T-helper 1 cell treated with Interleukin-12 subunit alpha and Interleukin-12 subunit beta and Interleukin-4 antibody, amounts not matched to agents 30 ng/mL and 1 ng/mL, for 36 hours (primary cell): ENCODE data around the gene FARP1. TPM values are rescaled to one million over a fixed set of nuclear protein-coding genes. Genes with fewer than 3 reads are reported as not detected.
"Not testable (repeated sequence)": the region's sequence is repeated elsewhere in the genome, so short reads cannot be mapped to it uniquely, and the experiment has no call there.

Experiments used
- intact Hi-C: fragments of 100-400 bp; cut with micrococcal nuclease; formaldehyde crosslinking; loops from one replicate; pipeline ENCODE4 v1.15.1; 2024
- total RNA-seq: library from RNA; stranded (reverse); gene quantifications from 2 replicates; pipeline ENCODE4 v1.2.3, GENCODE V29; 2022

FARP1 gene
- total RNA-seq, 1 donor from 2014 or later = 0.17 TPM

GRCh38 chr13:98223741-98224140 lies 80.8 kb downstream of the FARP1 start:
- intact Hi-C loops = no loop called here

- intact Hi-C loops = no loop called here
Measured at GRCh38 chr13:98224557-98224956, 81.7 kb downstream of the FARP1 start.

GRCh38 chr13:98225036-98225940 lies 82.4 kb downstream of the FARP1 start:
- intact Hi-C loops = no loop called here

DNA sequence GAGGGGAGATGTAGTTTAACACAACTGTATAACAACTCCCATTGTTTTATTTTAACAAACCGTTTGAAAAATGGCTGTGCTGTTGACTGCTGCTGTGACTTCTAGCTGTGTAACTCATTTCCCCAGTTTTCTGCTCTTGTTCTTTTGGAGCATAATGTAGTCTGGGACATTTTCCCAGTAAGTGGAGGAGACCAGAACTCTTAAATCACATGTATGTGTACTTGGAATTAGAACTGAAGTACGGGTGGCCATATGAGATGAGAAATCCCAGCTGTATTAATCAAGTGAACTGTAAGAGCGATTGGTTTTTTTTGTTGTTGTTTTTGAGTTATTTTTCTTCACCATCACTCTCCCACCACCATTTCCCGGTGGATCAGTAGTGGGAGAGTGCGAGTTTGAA lies 83.6 kb downstream of the FARP1 start:
- intact Hi-C loops = no loop called here

DNA sequence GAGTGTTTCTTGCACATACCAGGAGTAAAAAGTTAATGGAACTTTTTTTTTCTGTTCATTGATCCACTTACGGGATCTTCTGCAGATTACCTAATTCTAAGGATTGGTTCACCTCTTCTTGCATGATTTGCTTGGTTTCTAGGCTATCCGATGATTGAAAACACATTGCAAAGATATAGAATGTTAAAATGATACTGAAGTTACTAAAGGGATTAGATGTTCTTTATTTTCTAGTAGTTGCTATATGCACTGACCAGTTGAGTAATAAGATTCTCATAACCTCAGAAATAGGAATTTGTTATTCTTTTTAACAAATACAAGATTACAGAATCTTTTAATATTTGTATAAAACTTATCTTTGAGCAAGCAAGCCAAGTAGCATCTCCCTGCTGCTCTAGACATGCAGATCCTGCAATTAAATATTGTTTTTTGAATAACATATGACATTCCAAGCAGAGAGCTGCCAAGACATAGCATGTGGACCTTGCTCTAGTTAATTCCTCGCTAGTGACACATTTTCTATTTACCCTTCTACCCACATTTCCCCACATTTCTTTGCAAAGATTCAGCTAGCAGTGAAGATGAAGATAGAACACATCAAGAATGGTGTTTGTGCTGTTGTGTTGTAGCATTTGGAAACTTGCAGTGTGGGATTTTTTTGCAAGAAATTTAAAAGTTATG lies 85.9 kb downstream of the FARP1 start:
- intact Hi-C loops = no loop called here

GRCh38 chr13:98230762-98231161 lies 87.9 kb downstream of the FARP1 start:
- intact Hi-C loops = not testable (repeated sequence)

DNA sequence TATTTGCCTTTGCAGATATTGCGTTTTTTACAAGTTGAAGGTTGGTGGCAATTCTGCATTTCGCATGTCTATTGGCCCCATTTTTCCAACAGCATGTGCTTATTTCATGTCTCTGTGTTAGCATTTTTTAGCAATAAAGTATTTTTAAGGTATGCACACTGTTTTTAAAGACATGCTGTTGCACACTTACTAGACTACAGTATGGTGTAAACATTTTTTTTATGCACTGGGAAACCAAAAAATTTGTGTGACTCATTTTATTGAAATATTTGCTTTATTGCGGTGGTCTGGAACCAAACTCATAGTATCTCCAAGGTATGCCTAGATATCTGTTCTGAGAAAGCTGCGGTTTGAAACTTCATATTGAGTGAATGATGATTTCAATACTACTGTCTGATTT lies 89.6 kb downstream of the FARP1 start:
- intact Hi-C loops = no loop called here

DNA sequence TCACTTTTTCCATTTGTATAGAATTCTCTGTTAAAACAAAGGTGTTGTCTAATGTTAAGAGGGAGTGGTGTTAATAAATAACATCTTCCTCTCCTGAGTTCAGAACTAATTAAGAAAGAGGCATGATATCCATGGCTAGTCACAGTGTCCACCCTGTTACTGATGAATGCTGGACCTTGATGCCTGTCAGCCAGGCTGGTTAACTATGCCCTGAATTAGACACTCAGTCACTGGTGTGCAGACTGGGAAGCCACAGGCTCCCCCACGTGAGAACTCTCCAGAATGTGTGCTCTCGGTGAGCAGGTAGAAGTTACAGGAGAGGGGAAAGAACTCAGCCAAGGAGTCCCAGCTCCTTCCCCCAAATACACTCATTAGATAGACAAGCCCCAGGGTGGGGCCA lies 90.2 kb downstream of the FARP1 start:
- intact Hi-C loops = no loop called here

DNA sequence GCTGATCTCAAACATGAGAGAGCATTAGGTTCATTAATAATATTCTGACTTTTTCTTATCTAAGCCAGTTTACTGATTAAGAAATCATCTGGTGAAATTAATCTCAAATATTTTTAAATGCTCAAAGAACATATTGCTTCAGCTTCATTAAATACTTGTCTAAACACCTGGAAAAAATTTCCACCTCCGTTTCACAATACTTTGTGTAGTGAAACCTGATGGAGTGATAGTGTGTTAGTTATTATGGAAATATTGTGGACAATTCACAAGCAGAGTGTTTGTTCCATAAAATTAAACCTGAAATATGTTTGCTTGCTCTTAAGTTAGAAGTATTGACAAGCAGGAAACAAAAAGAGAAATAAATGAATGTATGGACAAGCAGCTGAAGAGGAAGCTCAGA lies 91.5 kb downstream of the FARP1 start:
- intact Hi-C loops = no loop called here

GRCh38 chr13:98236197-98236596 lies 93.3 kb downstream of the FARP1 start:
- intact Hi-C loops = no loop called here

DNA sequence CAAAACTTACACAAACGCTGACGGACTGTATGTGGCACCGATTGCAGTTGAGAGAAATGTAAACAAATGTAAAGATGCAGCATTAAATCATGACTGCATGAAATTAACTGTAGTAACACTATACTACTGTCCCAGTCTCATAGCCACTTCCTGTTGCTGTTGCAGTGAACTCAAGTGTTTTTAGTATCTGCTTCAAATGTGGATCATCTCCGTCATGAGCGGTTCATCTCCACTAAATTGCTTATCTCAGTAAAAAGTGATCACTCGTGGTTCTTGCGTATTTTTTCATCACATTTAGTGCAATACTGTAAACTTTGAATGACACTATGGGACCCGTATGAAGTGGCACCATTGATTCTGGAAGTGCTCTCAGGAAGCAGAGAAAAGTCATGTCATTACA lies 94.4 kb downstream of the FARP1 start:
- intact Hi-C loops = no loop called here

DNA sequence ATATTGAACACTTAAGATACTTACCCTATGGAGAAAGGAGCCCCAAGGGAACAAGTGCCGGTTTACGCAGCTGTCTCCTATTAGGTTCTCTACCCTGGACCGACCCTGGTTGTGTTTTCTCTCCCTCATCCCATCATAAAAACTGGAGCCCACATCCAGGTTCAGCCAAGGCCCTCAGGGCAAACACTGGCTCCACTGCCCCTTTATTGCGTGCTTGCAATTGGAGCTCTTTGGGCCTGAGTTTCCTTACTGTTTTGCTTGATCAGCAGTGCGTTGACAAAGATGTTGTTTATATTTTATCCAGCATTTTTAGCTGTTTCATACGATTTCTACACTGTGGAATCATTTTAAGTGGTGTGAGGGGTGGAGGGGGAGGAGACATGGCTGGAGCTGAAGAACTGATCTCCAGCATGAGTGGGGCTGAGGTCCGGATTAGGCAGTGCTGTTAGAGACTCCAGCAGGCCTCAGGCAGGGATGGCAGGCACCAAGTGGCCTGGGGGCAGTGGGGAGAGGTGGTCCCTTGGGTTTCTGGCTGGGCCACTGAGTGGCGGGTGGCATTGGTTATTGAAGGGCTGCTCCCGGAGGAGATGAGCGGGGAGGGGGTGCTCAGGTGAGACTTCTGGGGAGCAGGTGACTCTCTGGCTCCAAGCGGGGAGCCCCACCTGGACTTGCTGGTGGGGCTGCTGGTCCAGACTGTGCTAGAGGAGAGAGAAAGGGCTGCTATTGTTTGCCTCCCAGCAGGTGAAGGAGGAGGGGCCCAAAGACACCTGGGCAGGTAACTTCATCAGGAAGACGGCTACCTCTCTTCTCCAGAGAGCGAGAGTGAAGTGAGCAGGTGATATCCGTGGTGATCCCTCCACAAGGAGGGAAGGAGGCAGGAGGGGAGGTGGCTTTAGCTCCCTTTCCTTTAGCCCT lies 96.5 kb downstream of the FARP1 start:
- intact Hi-C loops = loop anchor here (1.0 kb wide), 1 partner anchor 434 kb away; no protein-coding TSS in a partner anchor

DNA sequence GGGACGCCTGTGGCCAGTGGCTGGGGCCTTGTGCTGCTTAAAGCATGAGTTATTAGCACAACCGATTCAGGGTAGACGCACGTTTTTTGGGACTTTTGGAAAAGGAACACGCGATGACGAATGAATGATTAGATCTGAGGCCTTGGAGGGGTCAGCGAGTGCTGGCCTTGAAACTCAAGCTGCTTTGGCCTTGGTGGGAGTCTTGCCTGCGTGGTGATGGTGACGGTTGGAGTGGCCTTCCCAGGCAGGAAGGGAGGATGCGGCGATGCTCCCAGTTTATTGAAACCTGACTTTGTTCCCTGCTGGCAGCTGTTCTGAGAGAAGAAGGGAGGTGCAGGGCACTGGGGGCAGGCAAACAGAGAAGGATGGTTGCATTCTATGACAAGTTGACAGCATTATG lies 97.2 kb downstream of the FARP1 start:
- intact Hi-C loops = no loop called here

GRCh38 chr13:98240974-98241373 lies 98.1 kb downstream of the FARP1 start:
- intact Hi-C loops = no loop called here

GRCh38 chr13:98241976-98242375 lies 99.1 kb downstream of the FARP1 start:
- intact Hi-C loops = no loop called here

DNA sequence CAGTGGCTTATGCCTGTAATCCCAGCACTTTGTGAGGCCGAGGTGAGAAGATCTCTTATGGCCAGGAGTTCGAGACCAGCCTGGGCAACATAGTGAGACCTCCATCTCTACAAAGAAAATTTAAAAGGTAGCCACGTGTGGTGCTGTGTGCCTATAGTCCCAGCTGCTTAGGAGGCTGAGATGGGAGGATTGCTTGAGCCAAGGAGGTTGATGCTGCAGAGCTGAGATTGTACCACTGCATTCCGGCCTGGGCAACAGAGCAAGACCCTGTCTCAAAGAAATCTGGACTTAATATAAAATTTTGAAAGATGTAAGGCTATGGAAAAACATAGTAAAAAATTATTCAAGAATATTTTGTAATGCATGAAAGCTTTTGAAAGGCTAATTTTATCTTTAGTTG lies 99.5 kb downstream of the FARP1 start:
- intact Hi-C loops = no loop called here

DNA sequence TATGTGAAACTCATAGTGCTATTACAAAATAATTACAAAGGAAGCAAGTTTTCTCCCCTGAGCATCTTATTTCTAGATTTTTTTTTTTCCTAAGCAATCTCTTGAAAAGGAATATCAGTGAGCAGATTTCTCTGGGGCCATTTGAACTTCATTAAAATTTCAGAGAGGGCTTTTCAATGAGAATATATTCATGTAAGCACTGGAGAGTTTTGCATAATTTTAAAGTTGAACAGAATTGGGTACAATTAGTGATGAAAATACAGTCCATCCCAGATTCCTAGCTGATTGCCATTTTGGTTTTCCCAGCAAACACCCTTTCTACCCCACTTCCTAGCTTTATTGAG lies 101.0 kb downstream of the FARP1 start:
- intact Hi-C loops = no loop called here

GRCh38 chr13:98246538-98247172 lies 103.8 kb downstream of the FARP1 start:
- intact Hi-C loops = no loop called here

DNA sequence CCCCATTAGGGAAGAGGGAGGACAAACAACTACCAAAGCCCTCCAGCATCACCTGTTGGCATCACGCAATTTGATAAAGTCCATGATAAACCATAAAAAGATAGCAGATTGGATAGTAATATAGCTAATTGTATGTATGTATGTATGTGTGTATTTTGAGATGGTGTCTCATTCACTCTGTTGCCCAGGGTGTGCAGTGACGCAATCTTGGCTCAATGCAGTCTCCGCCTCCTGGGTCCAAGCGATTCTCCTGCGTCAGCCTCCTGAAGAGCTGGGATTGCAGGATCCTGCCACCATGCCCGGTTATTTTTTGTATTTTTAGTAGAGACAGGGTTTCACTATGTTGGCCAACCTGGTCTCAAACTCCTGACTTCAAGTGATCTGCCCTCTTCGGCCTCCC lies 108.8 kb downstream of the FARP1 start:
- intact Hi-C loops = no loop called here

GRCh38 chr13:98252931-98253470 lies 110.1 kb downstream of the FARP1 start:
- intact Hi-C loops = no loop called here

- intact Hi-C loops = no loop called here
Measured at GRCh38 chr13:98253526-98253925, 110.6 kb downstream of the FARP1 start.
